A549 (cell line): ENCODE data around the gene GRID2. TPM values are rescaled to one million over a fixed set of nuclear protein-coding genes. Genes with fewer than 3 reads are reported as not detected.

Source experiments
- ATAC-seq, 2 experiments: fragments of 200-7000 bp in 1 of 2; fragments of >200 bp in 1 of 2; cut with Nextera tagmentation in 1 of 2; cut with Tn5 transposase in 1 of 2; 3 replicates each; pipeline versions ENCODE4 v1.8.0 to v1.9.1; 2018 to 2020; ENCODE audit warnings: mild to moderate bottlenecking in 1 of 2, moderate library complexity in 1 of 2
- CTCF ChIA-PET: fragments of 300-600 bp; sonication (Branson Sonifier 250); formaldehyde crosslinking; extraction: SDS; loops from one replicate; lab custom pipeline; 2021; ENCODE audit warnings: antibody characterized with exemption, inconsistent platforms; lab: Yijun Ruan, JAX
- POLR2A ChIA-PET: fragments of 350-600 bp; formaldehyde crosslinking; extraction: SDS; loops from one replicate; lab custom pipeline; 2021; ENCODE audit warnings: antibody characterized with exemption, inconsistent platforms; lab: Yijun Ruan, JAX
- DNase-seq, 2 experiments: peaks; one replicate each; pipeline versions ENCODE4 v3.0.0 to v3.0.0-alpha.2; 2011 to 2016; ENCODE audit warnings: low read depth in 1 of 2, low spot score in 1 of 2
- FAIRE-seq: peaks from 2 replicates; lab custom pipeline; 2011; peaks lifted over from hg19 to GRCh38; lab: Jason Lieb, UNC
- H3K27ac ChIP-seq, 2 experiments: fragments of >200 bp; sonication (Bioruptor Twin); formaldehyde crosslinking; 3 replicates each; pipeline ENCODE4 v1.5.1; 2016 to 2017
- H3K4me1 ChIP-seq: fragments of >200 bp; sonication (Bioruptor Twin); formaldehyde crosslinking; 3 replicates; pipeline ENCODE4 v1.6.1; 2016
- H3K4me2 ChIP-seq: fragments of >200 bp; sonication (Bioruptor Twin); formaldehyde crosslinking; 3 replicates; pipeline ENCODE4 v1.6.1; 2016
- H3K4me3 ChIP-seq: fragments of >200 bp; sonication (Bioruptor Twin); formaldehyde crosslinking; 3 replicates; pipeline ENCODE4 v1.5.1; 2016
- H3K9me3 ChIP-seq: fragments of >200 bp; sonication (Bioruptor Twin); formaldehyde crosslinking; 3 replicates; pipeline ENCODE4 v1.6.1; 2016
- CBX2 ChIP-seq: fragments of 200-600 bp; sonication (generic); IDR thresholded peaks from 2 replicates; pipeline ENCODE4 v1.6.1; 2016; ENCODE audit warnings: low read depth, mild to moderate bottlenecking, borderline replicate concordance
- CBX8 ChIP-seq: fragments of 200-600 bp; sonication (generic); IDR thresholded peaks from 2 replicates; pipeline ENCODE4 v1.6.1; 2016
- EHF ChIP-seq: fragments of 250-450 bp; sonication (Bioruptor Pico); IDR thresholded peaks from 2 replicates; pipeline ENCODE4 v1.5.0; 2020; ENCODE audit warnings: mild to moderate bottlenecking
- HOXA7 ChIP-seq: fragments of 250-450 bp; sonication (Bioruptor Pico); IDR thresholded peaks from 2 replicates; pipeline ENCODE4 v1.5.0; 2020; ENCODE audit warnings: mild to moderate bottlenecking, moderate library complexity
- HOXB5 ChIP-seq: fragments of 250-450 bp; sonication (Bioruptor Pico); IDR thresholded peaks from 2 replicates; pipeline ENCODE4 v1.5.0; 2020; ENCODE audit warnings: mild to moderate bottlenecking, moderate library complexity
- KDM5A ChIP-seq: fragments of 200-600 bp; sonication (generic); IDR thresholded peaks from 2 replicates; pipeline ENCODE4 v1.6.1; 2016; ENCODE audit warnings: antibody characterized with exemption, mild to moderate bottlenecking
- MAZ ChIP-seq: fragments of 150-350 bp; IDR thresholded peaks from 2 replicates; pipeline ENCODE4 v1.6.1; 2014; ENCODE audit warnings: antibody characterized with exemption, low read depth, low read length, borderline replicate concordance
- NFE2L2 ChIP-seq: fragments of 150-350 bp; conservative IDR thresholded peaks from 2 replicates; pipeline ENCODE4 v1.6.1; 2014; ENCODE audit warnings: low read length
- NPAS2 ChIP-seq: fragments of 250-450 bp; sonication (Bioruptor Pico); IDR thresholded peaks from 2 replicates; pipeline ENCODE4 v1.8.0; 2022; ENCODE audit warnings: mild to moderate bottlenecking, moderate library complexity, borderline replicate concordance
- NR3C1 ChIP-seq: fragments of >200 bp; sonication (Bioruptor Twin); formaldehyde crosslinking; IDR thresholded peaks from 3 replicates; pipeline ENCODE4 v1.6.1; 2017
- POLR2AphosphoS2 ChIP-seq: conservative IDR thresholded peaks from 2 replicates; pipeline ENCODE4 v1.6.1; 2012; ENCODE audit warnings: low read length, improper control_type of control experiment, inconsistent platforms
- RARB ChIP-seq: fragments of 250-450 bp; sonication (Bioruptor Pico); IDR thresholded peaks from 2 replicates; pipeline ENCODE4 v1.8.0; 2021; ENCODE audit warnings: mild to moderate bottlenecking, moderate library complexity
- ZC3H11A ChIP-seq: fragments of 450-650 bp; IDR thresholded peaks from 2 replicates; pipeline ENCODE4 v1.6.1; 2014; ENCODE audit warnings: antibody characterized with exemption, mild to moderate bottlenecking
- ZFP36 ChIP-seq: fragments of 450-650 bp; IDR thresholded peaks from 2 replicates; pipeline ENCODE4 v1.6.1; 2014; ENCODE audit warnings: borderline replicate concordance; ENCODE audit not compliant: partially characterized antibody
- ZSCAN20 ChIP-seq: fragments of 250-450 bp; sonication (Bioruptor Pico); IDR thresholded peaks from 2 replicates; pipeline ENCODE4 v1.8.0; 2022; ENCODE audit warnings: mild to moderate bottlenecking, moderate library complexity
- WGBS: methylation state at CpG from one replicate; pipeline ENCODE4 v1.1.6; 2017; ENCODE audit errors: missing lambda C conversion rate; 5-methylcytosine and 5-hydroxymethylcytosine counted together
- polyA plus RNA-seq, 4 experiments: library from polyadenylated mRNA; depleted of rRNA in 3 of 4; stranded (reverse); fragments of >200 nt; fragmentation: RNase III in 1 of 4; extraction: RNeasy Plus Mini Kit Qiagen cat#74134 plus additional on column Dnase treatment in 1 of 4; gene quantifications; 2 replicates in 3 of 4; 3 replicates in 1 of 4; pipeline ENCODE4 v1.2.3, GENCODE V29; 2011 to 2017
- TF ChIP-seq, protein P1 (sequence below): fragments of 200-600 bp; sonication (generic); IDR thresholded peaks from 2 replicates; pipeline ENCODE4 v1.6.1; 2016; ENCODE audit warnings: antibody characterized with exemption, mild to moderate bottlenecking, moderate library complexity
- TF ChIP-seq, protein P2 (sequence below): fragments of >200 bp; sonication (Bioruptor Twin); formaldehyde crosslinking; IDR thresholded peaks from 2 replicates; pipeline ENCODE4 v1.6.1; 2016
- TF ChIP-seq, protein P3 (sequence below): fragments of >200 bp; sonication (Bioruptor Twin); formaldehyde crosslinking; IDR thresholded peaks from 3 replicates; pipeline ENCODE4 v1.6.1; 2016
- TF ChIP-seq, protein P4 (sequence below): IDR thresholded peaks from 2 replicates; pipeline ENCODE4 v1.6.1; 2012
- TF ChIP-seq, protein P5 (sequence below): IDR thresholded peaks from 2 replicates; pipeline ENCODE4 v1.6.1; 2012
- TF ChIP-seq, protein P6 (sequence below): IDR thresholded peaks from 2 replicates; pipeline ENCODE4 v1.6.1; 2012; ENCODE audit warnings: low read depth, borderline replicate concordance
- TF ChIP-seq, protein P7 (sequence below): fragments of 250-450 bp; sonication (Bioruptor Pico); IDR thresholded peaks from 2 replicates; pipeline ENCODE4 v1.5.0; 2020; ENCODE audit warnings: low read depth, mild to moderate bottlenecking, moderate library complexity

The GRID2 gene
- polyA plus RNA-seq, 2 of the 4 experiments (the other 2 are of a cell fraction) = not detected

DNA sequence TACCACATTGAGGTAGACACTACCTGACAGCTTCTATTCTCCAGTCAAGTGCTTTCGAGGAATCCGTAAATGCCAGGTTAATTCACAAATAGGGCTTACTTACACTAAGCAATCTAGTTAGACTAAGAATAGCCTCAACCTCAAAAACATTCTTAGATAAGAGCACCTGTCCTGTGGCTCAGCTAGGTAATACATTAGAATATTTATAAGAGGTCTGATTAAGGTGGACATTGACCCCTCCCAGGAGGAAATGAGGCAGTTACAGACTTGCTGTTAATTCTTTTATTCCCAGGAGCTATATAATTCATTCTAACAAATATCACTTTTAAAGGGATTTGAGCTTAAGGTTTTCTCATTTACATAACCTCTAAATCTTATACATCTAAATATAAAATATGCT lies 758.1 kb downstream of the GRID2 start:
- Histone ChIP-seq H3K4me1 (no peaks in the 10 kb centered on the region), H3K9me3 (no peaks in the 10 kb centered on the region), H3K4me3 (no peak overlapping the region), H3K4me2 (no peak overlapping the region), H3K27ac (no peak overlapping the region)
- no peak for ATAC-seq
- 94% methylated on average over 2 of the region's 2 CpGs for WGBS
- no peak for DNase-seq
- ChIA-PET CTCF (no interaction called here), POLR2A (no interaction called here)
- FAIRE-seq = no peak
- TF ChIP-seq KDM5A (no peak), EHF (no peak), POLR2AphosphoS2 (no peak), CBX2 (no peak), ZSCAN20 (CRISPR knock-in tag) (no peak), NFE2L2 (no peak)
- TF ChIP-seq, protein P1, sequence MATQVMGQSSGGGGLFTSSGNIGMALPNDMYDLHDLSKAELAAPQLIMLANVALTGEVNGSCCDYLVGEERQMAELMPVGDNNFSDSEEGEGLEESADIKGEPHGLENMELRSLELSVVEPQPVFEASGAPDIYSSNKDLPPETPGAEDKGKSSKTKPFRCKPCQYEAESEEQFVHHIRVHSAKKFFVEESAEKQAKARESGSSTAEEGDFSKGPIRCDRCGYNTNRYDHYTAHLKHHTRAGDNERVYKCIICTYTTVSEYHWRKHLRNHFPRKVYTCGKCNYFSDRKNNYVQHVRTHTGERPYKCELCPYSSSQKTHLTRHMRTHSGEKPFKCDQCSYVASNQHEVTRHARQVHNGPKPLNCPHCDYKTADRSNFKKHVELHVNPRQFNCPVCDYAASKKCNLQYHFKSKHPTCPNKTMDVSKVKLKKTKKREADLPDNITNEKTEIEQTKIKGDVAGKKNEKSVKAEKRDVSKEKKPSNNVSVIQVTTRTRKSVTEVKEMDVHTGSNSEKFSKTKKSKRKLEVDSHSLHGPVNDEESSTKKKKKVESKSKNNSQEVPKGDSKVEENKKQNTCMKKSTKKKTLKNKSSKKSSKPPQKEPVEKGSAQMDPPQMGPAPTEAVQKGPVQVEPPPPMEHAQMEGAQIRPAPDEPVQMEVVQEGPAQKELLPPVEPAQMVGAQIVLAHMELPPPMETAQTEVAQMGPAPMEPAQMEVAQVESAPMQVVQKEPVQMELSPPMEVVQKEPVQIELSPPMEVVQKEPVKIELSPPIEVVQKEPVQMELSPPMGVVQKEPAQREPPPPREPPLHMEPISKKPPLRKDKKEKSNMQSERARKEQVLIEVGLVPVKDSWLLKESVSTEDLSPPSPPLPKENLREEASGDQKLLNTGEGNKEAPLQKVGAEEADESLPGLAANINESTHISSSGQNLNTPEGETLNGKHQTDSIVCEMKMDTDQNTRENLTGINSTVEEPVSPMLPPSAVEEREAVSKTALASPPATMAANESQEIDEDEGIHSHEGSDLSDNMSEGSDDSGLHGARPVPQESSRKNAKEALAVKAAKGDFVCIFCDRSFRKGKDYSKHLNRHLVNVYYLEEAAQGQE = no peak
- TF ChIP-seq, protein P2, sequence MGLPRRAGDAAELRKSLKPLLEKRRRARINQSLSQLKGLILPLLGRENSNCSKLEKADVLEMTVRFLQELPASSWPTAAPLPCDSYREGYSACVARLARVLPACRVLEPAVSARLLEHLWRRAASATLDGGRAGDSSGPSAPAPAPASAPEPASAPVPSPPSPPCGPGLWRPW = no peak
- TF ChIP-seq, protein P3, sequence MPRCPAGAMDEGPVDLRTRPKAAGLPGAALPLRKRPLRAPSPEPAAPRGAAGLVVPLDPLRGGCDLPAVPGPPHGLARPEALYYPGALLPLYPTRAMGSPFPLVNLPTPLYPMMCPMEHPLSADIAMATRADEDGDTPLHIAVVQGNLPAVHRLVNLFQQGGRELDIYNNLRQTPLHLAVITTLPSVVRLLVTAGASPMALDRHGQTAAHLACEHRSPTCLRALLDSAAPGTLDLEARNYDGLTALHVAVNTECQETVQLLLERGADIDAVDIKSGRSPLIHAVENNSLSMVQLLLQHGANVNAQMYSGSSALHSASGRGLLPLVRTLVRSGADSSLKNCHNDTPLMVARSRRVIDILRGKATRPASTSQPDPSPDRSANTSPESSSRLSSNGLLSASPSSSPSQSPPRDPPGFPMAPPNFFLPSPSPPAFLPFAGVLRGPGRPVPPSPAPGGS = no peak

DNA sequence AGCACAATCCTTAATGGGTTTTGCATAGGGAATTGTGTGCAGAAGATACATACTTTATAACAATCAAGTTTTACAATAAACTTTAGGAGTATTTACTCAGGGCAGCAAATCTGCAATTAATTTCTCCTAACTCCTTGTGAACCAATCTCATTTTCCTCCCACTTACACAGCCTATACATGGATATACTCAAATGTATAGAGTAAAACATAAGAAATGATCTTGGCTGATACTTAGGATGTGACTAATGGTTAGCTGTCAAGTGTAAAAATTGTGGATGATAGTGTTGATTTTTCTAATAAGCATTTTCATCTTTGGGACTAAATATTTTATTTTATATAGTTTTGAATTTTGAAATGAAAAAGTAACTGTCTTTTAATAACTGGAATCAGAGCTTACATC lies 759.6 kb downstream of the GRID2 start:
- H3K4me2 ChIP-seq = no peak overlapping the region
- H3K4me1 ChIP-seq = no peaks in the 10 kb centered on the region
- TF ChIP-seq, protein P4, sequence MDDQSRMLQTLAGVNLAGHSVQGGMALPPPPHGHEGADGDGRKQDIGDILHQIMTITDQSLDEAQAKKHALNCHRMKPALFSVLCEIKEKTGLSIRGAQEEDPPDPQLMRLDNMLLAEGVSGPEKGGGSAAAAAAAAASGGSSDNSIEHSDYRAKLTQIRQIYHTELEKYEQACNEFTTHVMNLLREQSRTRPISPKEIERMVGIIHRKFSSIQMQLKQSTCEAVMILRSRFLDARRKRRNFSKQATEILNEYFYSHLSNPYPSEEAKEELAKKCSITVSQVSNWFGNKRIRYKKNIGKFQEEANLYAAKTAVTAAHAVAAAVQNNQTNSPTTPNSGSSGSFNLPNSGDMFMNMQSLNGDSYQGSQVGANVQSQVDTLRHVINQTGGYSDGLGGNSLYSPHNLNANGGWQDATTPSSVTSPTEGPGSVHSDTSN = no peak
- TF ChIP-seq HOXA7 (CRISPR knock-in tag) (no peak), HOXB5 (CRISPR knock-in tag) (no peak), POLR2AphosphoS2 (no peak), NR3C1 (no peak), EHF (no peak), ZFP36 (no peak), RARB (CRISPR knock-in tag) (no peak), MAZ (no peak), ZC3H11A (no peak), CBX8 (no peak), NPAS2 (no peak)
- TF ChIP-seq, protein P5, sequence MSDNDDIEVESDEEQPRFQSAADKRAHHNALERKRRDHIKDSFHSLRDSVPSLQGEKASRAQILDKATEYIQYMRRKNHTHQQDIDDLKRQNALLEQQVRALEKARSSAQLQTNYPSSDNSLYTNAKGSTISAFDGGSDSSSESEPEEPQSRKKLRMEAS = no peak
- TF ChIP-seq, protein P6, sequence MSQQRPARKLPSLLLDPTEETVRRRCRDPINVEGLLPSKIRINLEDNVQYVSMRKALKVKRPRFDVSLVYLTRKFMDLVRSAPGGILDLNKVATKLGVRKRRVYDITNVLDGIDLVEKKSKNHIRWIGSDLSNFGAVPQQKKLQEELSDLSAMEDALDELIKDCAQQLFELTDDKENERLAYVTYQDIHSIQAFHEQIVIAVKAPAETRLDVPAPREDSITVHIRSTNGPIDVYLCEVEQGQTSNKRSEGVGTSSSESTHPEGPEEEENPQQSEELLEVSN = no peak
- TF ChIP-seq, protein P7, sequence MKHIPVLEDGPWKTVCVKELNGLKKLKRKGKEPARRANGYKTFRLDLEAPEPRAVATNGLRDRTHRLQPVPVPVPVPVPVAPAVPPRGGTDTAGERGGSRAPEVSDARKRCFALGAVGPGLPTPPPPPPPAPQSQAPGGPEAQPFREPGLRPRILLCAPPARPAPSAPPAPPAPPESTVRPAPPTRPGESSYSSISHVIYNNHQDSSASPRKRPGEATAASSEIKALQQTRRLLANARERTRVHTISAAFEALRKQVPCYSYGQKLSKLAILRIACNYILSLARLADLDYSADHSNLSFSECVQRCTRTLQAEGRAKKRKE = no peak
- ATAC-seq = no peak
- no peak overlapping the region for H3K27ac ChIP-seq
- no peak overlapping the region for H3K4me3 ChIP-seq
- H3K9me3 ChIP-seq = no peaks in the 10 kb centered on the region
- ChIA-PET CTCF (no interaction called here), POLR2A (no interaction called here)
- DNase-seq = no peak
- FAIRE-seq = no peak
